HG03045 (cell line): Measurements from ENCODE around the gene TRIOBP.
"Not testable (repeated sequence)": the region's sequence is repeated elsewhere in the genome, so short reads cannot be mapped to it uniquely, and the experiment has no call there.

Source experiments
- ATAC-seq: cut with Tn5 transposase; IDR thresholded peaks from one replicate; pipeline ENCODE4 v1.9.1; 2021; ENCODE audit warnings: mild to moderate bottlenecking, moderate library complexity; ENCODE audit not compliant: unreplicated experiment

Gene TRIOBP

GRCh38 chr22:37690901-37691504 lies 5.8 kb upstream of the TRIOBP start:
- ATAC-seq: no peak

GRCh38 chr22:37692627-37693285 lies 4.1 kb upstream of the TRIOBP start:
- no peak for ATAC-seq

GRCh38 chr22:37694131-37694530 lies 2.7 kb upstream of the TRIOBP start:
- ATAC-seq: not testable (repeated sequence)

GRCh38 chr22:37696260-37696656 lies 590 bp upstream of the TRIOBP start:
- ATAC-seq: not testable (repeated sequence)

DNA sequence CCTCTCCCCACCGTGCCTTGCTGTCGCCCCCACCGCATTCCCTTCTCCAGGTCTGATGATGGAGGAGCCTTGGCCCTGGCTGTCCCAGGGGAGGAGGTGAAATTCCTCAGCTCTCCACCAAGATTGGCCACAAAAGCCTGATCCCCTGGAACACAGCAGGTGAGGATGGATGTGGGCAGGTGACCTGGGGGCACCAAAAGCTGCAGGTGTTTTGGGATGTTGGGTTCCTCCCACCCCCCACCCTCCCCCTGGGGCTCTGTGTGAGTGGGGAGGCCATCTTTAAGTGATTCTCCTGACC lies 639 bp downstream of the TRIOBP start:
- ATAC-seq: no peak

GRCh38 chr22:37701141-37701786 lies 4.4 kb downstream of the TRIOBP start:
- ATAC-seq: no peak

GRCh38 chr22:37703906-37704305 lies 7.1 kb downstream of the TRIOBP start:
- no peak for ATAC-seq

GRCh38 chr22:37704645-37705044 lies 7.8 kb downstream of the TRIOBP start:
- no peak for ATAC-seq

DNA sequence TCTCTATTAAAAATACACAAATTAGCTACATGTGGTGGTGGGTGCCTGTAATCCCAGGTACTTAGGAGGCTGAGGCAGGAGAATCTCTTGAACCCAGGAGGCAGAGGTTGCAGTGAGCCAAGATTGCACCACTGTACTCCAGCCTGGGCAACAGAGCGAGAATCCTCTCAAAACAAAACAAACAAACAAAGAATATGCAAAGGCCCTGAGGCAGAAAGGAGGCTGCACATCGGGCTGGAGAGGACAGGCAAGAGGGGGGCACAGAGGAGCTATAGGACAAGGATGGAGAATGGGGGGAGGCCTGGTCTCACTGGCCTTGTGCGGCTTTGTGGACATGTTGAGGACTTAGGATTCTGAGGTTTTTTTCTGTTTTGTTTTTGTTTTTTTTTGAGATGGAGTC lies 8.4 kb downstream of the TRIOBP start:
- ATAC-seq: no peak

- no peak for ATAC-seq
Measured at GRCh38 chr22:37708580-37709444, 12.0 kb downstream of the TRIOBP start.

GRCh38 chr22:37709445-37709765 lies 12.6 kb downstream of the TRIOBP start:
- no peak for ATAC-seq

GRCh38 chr22:37710675-37711074 lies 13.8 kb downstream of the TRIOBP start:
- ATAC-seq: no peak

DNA sequence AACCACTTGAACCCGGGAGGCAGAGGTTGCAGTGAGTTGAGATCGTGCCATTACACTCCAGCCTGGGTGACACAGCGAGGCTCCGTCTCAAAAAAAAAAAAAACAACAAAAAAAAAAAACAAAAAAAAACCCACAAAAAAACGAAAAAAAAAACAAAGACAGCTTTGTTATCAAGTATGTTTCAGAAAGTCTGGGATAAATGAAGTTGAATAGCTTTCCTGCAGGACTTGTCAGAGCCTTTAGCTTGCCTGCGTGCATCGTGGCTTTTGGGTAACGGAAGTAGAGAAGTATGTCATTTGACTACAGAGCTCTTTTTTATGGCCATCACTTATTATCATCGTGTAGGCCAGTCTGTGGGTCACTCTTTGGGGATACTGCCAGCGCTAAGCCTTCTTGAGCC lies 14.6 kb downstream of the TRIOBP start:
- no peak for ATAC-seq

- no peak for ATAC-seq
Measured at GRCh38 chr22:37713761-37714160, 16.9 kb downstream of the TRIOBP start.

DNA sequence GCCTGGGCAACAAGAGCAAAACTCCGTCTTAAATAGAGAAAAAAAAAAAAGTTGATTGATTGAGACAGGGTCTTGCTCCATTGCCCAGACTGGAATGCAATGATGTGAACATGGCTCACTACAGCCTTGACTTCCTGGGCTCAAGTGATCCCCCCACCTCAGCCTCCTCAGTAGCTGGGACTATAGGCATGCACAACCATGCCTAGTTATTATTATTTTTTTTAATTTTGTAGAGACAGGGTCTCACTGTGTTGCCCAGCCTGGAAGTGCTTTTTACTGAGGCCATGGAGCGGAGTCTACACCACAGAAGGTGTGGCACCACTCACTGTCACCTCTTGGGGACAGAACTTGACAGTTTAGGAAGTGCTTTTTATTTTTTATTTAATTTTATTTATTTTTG lies 17.8 kb downstream of the TRIOBP start:
- no peak for ATAC-seq

DNA sequence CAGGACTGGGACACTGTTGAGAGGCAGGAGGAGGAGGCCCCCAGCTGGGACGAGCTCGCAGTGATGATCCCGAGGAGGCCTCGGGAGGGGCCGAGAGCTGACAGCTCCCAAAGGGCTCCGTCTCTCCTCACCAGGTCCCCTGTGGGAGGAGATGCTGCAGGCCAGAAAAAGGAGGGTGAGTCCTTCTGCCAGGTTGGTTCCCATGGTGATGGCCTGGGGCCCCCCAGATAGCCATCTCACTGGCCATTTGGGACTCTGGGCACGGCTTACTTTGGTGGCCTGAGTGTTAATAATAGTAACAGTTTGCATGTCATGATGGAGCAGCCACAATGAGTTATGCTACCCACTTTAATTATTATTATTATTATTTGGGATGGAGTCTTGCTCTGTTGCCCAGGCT lies 18.9 kb downstream of the TRIOBP start:
- ATAC-seq: no peak

DNA sequence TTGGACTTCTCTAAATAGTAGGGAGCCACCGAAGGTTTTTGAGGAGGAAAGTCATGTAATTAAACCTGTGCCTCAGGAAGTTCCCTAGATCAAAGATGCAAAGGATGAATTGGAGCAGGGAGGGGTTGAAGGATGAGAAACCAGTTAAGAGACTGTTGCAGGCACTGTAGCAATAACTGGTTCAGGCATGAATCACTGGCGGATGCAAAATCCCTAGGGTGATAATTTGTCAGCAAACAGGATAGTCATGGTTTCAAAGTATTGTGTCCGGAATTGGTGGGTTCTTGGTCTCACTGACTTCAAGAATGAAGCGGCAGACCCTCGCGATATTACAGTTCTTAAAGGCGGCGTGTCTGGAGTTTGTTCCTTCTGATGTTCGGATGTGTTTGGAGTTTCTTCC lies 19.9 kb downstream of the TRIOBP start:
- ATAC-seq: no peak

DNA sequence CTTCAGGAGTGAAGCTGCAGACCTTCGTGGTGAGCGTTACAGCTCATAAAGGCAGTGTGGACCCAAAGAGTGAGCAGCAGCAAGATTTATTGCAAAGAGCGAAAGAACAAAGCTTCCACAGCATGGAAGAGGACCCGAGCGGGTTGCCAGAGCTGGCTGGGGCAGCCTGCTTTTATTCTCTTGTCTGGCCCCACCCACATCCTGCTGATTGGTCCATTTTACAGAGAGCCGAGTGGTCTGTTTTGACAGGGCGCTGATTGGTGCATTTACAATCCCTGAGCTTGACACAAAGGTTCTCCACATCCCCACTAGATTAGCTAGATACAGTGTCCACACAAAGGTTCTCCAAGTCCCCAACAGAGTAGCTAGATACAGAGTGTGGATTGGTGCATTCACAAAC lies 20.4 kb downstream of the TRIOBP start:
- ATAC-seq: not testable (repeated sequence)

DNA sequence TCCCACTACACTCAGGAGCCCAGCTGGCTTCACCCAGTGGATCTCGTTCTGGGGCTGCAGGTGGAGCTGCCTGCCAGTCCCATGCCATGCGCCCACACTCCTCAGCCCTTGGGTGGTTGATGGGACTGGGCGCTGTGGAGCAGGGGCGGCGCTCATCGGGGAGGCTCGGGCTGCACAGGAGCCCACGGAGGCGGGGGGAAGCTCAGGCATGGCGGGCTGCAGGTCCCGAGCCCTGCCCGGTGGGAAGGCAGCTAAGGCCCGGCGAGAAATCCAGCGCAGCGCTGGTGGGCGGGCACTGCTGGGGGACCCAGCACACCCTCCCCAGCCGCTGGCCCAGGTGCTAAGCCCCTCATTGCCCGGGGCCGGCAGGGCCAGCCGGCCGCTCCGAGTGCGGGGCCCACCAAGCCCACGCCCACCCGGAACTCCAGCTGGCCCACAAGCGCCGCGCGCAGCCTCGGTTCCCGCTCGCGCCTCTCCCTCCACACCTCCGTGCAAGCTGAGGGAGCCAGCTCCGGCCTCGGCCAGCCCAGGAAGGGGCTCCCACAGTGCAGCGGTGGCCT lies 21.0 kb downstream of the TRIOBP start:
- ATAC-seq: not testable (repeated sequence)

GRCh38 chr22:37725551-37726240 lies 28.8 kb downstream of the TRIOBP start:
- no peak for ATAC-seq
